HepG2 (cell line): Measurements from ENCODE around the gene OCLN.
"Not testable (repeated sequence)": the region's sequence is repeated elsewhere in the genome, so short reads cannot be mapped to it uniquely, and the experiment has no call there.

ENCODE experiments used
- DPF2 ChIP-seq: sonication (generic); formaldehyde crosslinking; IDR thresholded peaks from 2 replicates; pipeline ENCODE4 v1.4.0; 2020; ENCODE audit warnings: mild to moderate bottlenecking, low read depth, missing genetic modification reagents, borderline replicate concordance
- DR1 ChIP-seq: sonication (generic); formaldehyde crosslinking; IDR thresholded peaks from 2 replicates; pipeline ENCODE4 v1.8.0; 2021; ENCODE audit warnings: mild to moderate bottlenecking, missing genetic modification reagents, inconsistent platforms
- GABPA ChIP-seq, 2 experiments: IDR thresholded peaks; 2 replicates each; pipeline ENCODE4 v1.6.1; 2011 to 2016; ENCODE audit warnings: low read depth in 2 of 2, low read length in 1 of 2, missing biosample characterization in 1 of 2, missing genetic modification characterization in 1 of 2
- HES4 ChIP-seq: sonication (generic); formaldehyde crosslinking; IDR thresholded peaks from 2 replicates; pipeline ENCODE4 v1.9.0; 2021; ENCODE audit warnings: mild to moderate bottlenecking, missing genetic modification reagents, borderline replicate concordance
- MEF2D ChIP-seq: sonication (generic); formaldehyde crosslinking; IDR thresholded peaks from 2 replicates; pipeline ENCODE4 v1.5.1; 2020; ENCODE audit warnings: mild to moderate bottlenecking, missing genetic modification reagents
- MZF1 ChIP-seq: sonication (generic); formaldehyde crosslinking; IDR thresholded peaks from 2 replicates; pipeline ENCODE4 v1.8.1; 2023; ENCODE audit warnings: mild to moderate bottlenecking, missing genetic modification reagents, borderline replicate concordance
- ZFP37 ChIP-seq: sonication (generic); formaldehyde crosslinking; IDR thresholded peaks from 2 replicates; pipeline ENCODE4 v1.4.0; 2020; ENCODE audit warnings: missing genetic modification reagents, borderline replicate concordance
- TF ChIP-seq, protein P1 (sequence below): fragments of 450-650 bp; IDR thresholded peaks from 2 replicates; pipeline ENCODE4 v1.6.1; 2017; ENCODE audit warnings: mild to moderate bottlenecking
- TF ChIP-seq, protein P2 (sequence below): sonication (generic); formaldehyde crosslinking; IDR thresholded peaks from 2 replicates; pipeline ENCODE4 v1.5.0; 2020; ENCODE audit warnings: mild to moderate bottlenecking, missing genetic modification reagents, moderate library complexity

DNA sequence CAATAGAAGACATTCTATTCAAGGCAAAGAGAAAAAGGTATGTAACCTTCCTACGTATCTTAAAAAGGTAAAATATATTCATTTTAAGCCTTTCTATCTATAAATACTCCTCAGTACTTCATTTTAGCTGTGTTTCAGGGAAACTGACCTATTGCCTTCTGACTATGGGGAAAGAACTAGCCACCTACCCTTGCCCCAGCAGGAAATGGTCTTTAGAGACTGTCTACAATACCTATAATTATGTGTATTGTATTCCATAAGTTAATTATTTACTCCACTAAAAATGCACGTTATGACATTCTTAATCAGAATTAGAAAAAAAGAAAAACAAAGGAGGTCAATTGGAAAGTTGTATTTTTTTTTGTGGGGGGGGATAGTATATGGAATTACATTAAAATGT, 73.6 kb downstream of the OCLN start:
- TF ChIP-seq, protein P1, sequence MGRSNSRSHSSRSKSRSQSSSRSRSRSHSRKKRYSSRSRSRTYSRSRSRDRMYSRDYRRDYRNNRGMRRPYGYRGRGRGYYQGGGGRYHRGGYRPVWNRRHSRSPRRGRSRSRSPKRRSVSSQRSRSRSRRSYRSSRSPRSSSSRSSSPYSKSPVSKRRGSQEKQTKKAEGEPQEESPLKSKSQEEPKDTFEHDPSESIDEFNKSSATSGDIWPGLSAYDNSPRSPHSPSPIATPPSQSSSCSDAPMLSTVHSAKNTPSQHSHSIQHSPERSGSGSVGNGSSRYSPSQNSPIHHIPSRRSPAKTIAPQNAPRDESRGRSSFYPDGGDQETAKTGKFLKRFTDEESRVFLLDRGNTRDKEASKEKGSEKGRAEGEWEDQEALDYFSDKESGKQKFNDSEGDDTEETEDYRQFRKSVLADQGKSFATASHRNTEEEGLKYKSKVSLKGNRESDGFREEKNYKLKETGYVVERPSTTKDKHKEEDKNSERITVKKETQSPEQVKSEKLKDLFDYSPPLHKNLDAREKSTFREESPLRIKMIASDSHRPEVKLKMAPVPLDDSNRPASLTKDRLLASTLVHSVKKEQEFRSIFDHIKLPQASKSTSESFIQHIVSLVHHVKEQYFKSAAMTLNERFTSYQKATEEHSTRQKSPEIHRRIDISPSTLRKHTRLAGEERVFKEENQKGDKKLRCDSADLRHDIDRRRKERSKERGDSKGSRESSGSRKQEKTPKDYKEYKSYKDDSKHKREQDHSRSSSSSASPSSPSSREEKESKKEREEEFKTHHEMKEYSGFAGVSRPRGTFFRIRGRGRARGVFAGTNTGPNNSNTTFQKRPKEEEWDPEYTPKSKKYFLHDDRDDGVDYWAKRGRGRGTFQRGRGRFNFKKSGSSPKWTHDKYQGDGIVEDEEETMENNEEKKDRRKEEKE, result not testable (repeated sequence)
- TF ChIP-seq DPF2 (CRISPR knock-in tag); GABPA (IDR thresholded peaks at IDR 0.05; ENCODE audit: low read depth, low read length); GABPA (CRISPR knock-in tag; IDR thresholded peaks at IDR 0.05; ENCODE audit: low read depth); ZFP37 (CRISPR knock-in tag); MEF2D (CRISPR knock-in tag); MZF1 (CRISPR knock-in tag); HES4 (CRISPR knock-in tag); DR1 (CRISPR knock-in tag): not testable (repeated sequence)
- TF ChIP-seq, protein P2, sequence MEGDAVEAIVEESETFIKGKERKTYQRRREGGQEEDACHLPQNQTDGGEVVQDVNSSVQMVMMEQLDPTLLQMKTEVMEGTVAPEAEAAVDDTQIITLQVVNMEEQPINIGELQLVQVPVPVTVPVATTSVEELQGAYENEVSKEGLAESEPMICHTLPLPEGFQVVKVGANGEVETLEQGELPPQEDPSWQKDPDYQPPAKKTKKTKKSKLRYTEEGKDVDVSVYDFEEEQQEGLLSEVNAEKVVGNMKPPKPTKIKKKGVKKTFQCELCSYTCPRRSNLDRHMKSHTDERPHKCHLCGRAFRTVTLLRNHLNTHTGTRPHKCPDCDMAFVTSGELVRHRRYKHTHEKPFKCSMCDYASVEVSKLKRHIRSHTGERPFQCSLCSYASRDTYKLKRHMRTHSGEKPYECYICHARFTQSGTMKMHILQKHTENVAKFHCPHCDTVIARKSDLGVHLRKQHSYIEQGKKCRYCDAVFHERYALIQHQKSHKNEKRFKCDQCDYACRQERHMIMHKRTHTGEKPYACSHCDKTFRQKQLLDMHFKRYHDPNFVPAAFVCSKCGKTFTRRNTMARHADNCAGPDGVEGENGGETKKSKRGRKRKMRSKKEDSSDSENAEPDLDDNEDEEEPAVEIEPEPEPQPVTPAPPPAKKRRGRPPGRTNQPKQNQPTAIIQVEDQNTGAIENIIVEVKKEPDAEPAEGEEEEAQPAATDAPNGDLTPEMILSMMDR, result not testable (repeated sequence)
